ENCODE measurements around the gene LRRC4B.

LRRC4B gene

GRCh38 chr19:50488389-50489194 lies 79.6 kb downstream of the LRRC4B start:
- Histone ChIP-seq H3K4me3 (ENCODE audit: low read length) (no peak overlapping the region), H3K9ac (ENCODE audit: low read length) (no peak overlapping the region), H3K27me3 (ENCODE audit: control insufficient read depth, insufficient read depth, low read length) (peaks cover 12% of the 10 kb centered on the region), H3K4me1 (ENCODE audit: control insufficient read depth, insufficient read depth, low read length) (no peaks in the 10 kb centered on the region), H3K27ac (ENCODE audit: low read depth, low read length) (no peak overlapping the region), H3K36me3 (ENCODE audit: control insufficient read depth, insufficient read depth, low read length) (peaks cover 3% of the 10 kb centered on the region)

GRCh38 chr19:50486823-50487515 lies 81.3 kb downstream of the LRRC4B start:
- Histone ChIP-seq H3K9ac (ENCODE audit: low read length) (no peak overlapping the region), H3K27me3 (ENCODE audit: control insufficient read depth, insufficient read depth, low read length) (peaks cover 12% of the 10 kb centered on the region), H3K4me1 (ENCODE audit: control insufficient read depth, insufficient read depth, low read length) (no peaks in the 10 kb centered on the region), H3K27ac (ENCODE audit: low read depth, low read length) (no peak overlapping the region), H3K4me3 (ENCODE audit: low read length) (no peak overlapping the region), H3K36me3 (ENCODE audit: control insufficient read depth, insufficient read depth, low read length) (peaks cover 9% of the 10 kb centered on the region)

GRCh38 chr19:50485284-50485955 lies 82.8 kb downstream of the LRRC4B start:
- Histone ChIP-seq H3K9ac (ENCODE audit: low read length) (no peak overlapping the region), H3K4me1 (ENCODE audit: control insufficient read depth, insufficient read depth, low read length) (no peaks in the 10 kb centered on the region), H3K27ac (ENCODE audit: low read depth, low read length) (no peak overlapping the region), H3K27me3 (ENCODE audit: control insufficient read depth, insufficient read depth, low read length) (peaks cover 5% of the 10 kb centered on the region), H3K4me3 (ENCODE audit: low read length) (no peak overlapping the region), H3K36me3 (ENCODE audit: control insufficient read depth, insufficient read depth, low read length) (peaks cover 9% of the 10 kb centered on the region)

GRCh38 chr19:50482916-50483315 lies 85.3 kb downstream of the LRRC4B start:
- Histone ChIP-seq H3K9ac (ENCODE audit: low read length) (no peak overlapping the region), H3K36me3 (ENCODE audit: control insufficient read depth, insufficient read depth, low read length) (peaks cover 16% of the 10 kb centered on the region), H3K27ac (ENCODE audit: low read depth, low read length) (no peak overlapping the region), H3K4me3 (ENCODE audit: low read length) (no peak overlapping the region), H3K4me1 (ENCODE audit: control insufficient read depth, insufficient read depth, low read length) (no peaks in the 10 kb centered on the region), H3K27me3 (ENCODE audit: control insufficient read depth, insufficient read depth, low read length) (peaks cover 5% of the 10 kb centered on the region)

GRCh38 chr19:50482271-50482855 lies 85.9 kb downstream of the LRRC4B start:
- no peak overlapping the region for H3K9ac ChIP-seq (ENCODE audit: low read length)
- H3K36me3 ChIP-seq (ENCODE audit: control insufficient read depth, insufficient read depth, low read length): peaks cover 16% of the 10 kb centered on the region
- H3K4me3 ChIP-seq (ENCODE audit: low read length): no peak overlapping the region
- no peak overlapping the region for H3K27ac ChIP-seq (ENCODE audit: low read depth, low read length)
- H3K4me1 ChIP-seq (ENCODE audit: control insufficient read depth, insufficient read depth, low read length): peaks cover 2% of the 10 kb centered on the region
- peaks cover under 1% of the 10 kb centered on the region for H3K27me3 ChIP-seq (ENCODE audit: control insufficient read depth, insufficient read depth, low read length)

- no peak overlapping the region for H3K9ac ChIP-seq (ENCODE audit: low read length)
- H3K36me3 ChIP-seq (ENCODE audit: control insufficient read depth, insufficient read depth, low read length): peaks cover 16% of the 10 kb centered on the region
- no peak overlapping the region for H3K4me3 ChIP-seq (ENCODE audit: low read length)
- no peaks in the 10 kb centered on the region for H3K27me3 ChIP-seq (ENCODE audit: control insufficient read depth, insufficient read depth, low read length)
- no peak overlapping the region for H3K27ac ChIP-seq (ENCODE audit: low read depth, low read length)
- H3K4me1 ChIP-seq (ENCODE audit: control insufficient read depth, insufficient read depth, low read length): peaks cover 4% of the 10 kb centered on the region
Measured at GRCh38 chr19:50481351-50482149, 86.7 kb downstream of the LRRC4B start.

DNA sequence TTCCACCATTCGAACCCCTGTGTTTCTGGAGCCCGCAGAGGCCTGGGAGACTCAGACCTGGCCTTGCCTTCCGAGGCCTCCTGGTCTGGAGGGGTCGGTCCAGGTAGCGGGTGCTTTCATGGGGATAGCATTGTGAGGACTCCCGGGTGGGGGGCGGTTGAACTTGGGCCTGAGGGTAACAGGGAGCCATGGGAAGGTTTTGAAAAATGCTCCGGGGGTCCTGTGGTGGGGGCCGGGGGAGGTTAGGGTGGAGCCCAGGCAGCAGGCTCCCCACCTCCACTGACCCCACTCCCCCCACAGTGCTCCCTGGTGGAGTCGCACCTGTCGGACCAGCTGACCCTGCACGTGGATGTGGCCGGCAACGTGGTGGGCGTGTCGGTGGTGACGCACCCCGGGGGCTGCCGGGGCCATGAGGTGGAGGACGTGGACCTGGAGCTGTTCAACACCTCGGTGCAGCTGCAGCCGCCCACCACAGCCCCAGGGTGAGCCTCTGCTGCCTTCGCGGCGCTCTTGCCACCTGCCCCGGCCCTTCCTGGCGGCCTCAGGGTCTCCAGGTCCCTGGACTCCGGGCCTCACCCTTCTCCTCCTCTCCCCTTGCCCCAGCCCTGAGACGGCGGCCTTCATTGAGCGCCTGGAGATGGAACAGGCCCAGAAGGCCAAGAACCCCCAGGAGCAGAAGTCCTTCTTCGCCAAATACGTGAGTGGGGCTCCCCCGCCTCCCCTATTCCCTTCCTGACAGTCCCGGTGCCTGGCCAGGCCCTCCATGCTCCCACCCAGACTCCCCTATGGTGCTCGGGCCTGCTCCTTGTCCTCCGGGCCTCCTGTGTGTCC lies 87.7 kb downstream of the LRRC4B start:
- Histone ChIP-seq H3K4me3 (ENCODE audit: low read length) (no peak overlapping the region), H3K36me3 (ENCODE audit: control insufficient read depth, insufficient read depth, low read length) (peaks cover 16% of the 10 kb centered on the region), H3K4me1 (ENCODE audit: control insufficient read depth, insufficient read depth, low read length) (peaks cover 4% of the 10 kb centered on the region), H3K27ac (ENCODE audit: low read depth, low read length) (no peak overlapping the region), H3K9ac (ENCODE audit: low read length) (no peak overlapping the region), H3K27me3 (ENCODE audit: control insufficient read depth, insufficient read depth, low read length) (no peaks in the 10 kb centered on the region)

DNA sequence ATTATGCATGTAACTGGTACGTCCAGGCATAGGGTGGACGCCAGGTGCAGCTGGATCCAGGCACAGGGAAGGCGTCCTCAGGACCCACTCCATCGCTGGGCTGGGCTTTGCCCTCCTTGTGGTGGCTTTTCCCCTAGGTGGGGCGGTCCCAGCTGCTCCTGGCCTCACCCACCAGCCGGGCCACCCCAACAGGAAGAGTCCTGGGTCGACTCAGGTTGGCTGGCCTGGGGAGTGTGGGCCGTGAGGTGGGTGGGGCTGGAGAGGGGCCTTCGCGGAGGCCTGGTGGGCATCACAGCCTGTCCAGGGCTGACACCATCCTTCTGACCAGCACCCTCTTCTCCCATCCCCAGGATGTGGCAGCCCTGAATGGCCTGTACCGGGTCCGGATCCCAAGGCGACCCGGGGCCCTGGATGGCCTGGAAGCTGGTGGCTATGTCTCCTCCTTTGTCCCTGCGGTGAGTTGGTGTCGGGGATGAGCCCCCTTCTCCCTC lies 88.4 kb downstream of the LRRC4B start:
- no peak overlapping the region for H3K9ac ChIP-seq (ENCODE audit: low read length)
- H3K27ac ChIP-seq (ENCODE audit: low read depth, low read length): no peak overlapping the region
- peaks cover 13% of the 10 kb centered on the region for H3K36me3 ChIP-seq (ENCODE audit: control insufficient read depth, insufficient read depth, low read length)
- no peaks in the 10 kb centered on the region for H3K27me3 ChIP-seq (ENCODE audit: control insufficient read depth, insufficient read depth, low read length)
- no peak overlapping the region for H3K4me3 ChIP-seq (ENCODE audit: low read length)
- peaks cover 4% of the 10 kb centered on the region for H3K4me1 ChIP-seq (ENCODE audit: control insufficient read depth, insufficient read depth, low read length)

DNA sequence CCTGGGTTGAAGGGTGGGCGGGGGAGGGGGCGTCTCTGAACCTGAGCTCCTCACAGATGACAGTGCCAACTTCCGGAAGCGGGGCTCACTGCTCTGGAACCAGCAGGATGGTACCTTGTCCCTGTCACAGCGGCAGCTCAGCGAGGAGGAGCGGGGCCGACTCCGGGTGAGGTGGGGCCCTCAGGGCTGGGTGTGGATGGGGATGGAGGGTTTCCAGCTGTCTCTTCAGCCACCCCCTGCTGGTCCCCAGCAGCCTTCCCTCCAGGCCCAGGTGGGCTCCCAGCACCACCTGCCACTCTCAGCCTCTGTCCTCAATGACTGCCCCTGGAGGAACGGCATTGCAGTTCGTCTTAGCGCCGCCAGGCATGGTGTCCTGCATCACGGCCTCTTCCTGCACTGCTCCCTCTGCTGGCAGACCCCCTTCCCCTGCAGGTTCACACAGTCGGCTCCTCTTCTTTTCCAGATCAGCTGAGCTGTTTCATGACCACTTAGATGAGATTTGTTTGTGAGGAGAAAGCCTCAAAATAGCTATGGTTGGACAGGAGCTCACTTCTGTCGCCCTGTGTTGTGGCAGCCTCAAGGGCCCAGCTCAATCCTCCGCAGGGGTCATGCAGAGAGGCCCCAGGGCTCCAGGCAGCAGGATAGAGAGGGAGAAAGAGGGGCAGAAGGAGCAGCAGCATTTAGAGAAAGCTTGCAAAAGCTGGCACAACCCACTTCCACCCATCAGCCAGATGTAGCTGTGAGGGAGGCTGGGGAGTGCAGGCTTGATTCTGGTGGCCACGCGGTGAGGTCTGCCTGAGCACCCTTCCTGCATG lies 89.1 kb downstream of the LRRC4B start:
- H3K4me3 ChIP-seq (ENCODE audit: low read length): no peak overlapping the region
- no peaks in the 10 kb centered on the region for H3K27me3 ChIP-seq (ENCODE audit: control insufficient read depth, insufficient read depth, low read length)
- H3K36me3 ChIP-seq (ENCODE audit: control insufficient read depth, insufficient read depth, low read length): peaks cover 13% of the 10 kb centered on the region
- H3K4me1 ChIP-seq (ENCODE audit: control insufficient read depth, insufficient read depth, low read length): peaks cover 4% of the 10 kb centered on the region
- H3K9ac ChIP-seq (ENCODE audit: low read length): no peak overlapping the region
- H3K27ac ChIP-seq (ENCODE audit: low read depth, low read length): no peak overlapping the region

- Histone ChIP-seq H3K9ac (ENCODE audit: low read length) (no peak overlapping the region), H3K4me3 (ENCODE audit: low read length) (peak overlapping the region; percentile 74), H3K27ac (ENCODE audit: low read depth, low read length) (no peak overlapping the region), H3K36me3 (ENCODE audit: control insufficient read depth, insufficient read depth, low read length) (peaks cover 13% of the 10 kb centered on the region), H3K27me3 (ENCODE audit: control insufficient read depth, insufficient read depth, low read length) (no peaks in the 10 kb centered on the region), H3K4me1 (ENCODE audit: control insufficient read depth, insufficient read depth, low read length) (peaks cover 4% of the 10 kb centered on the region)
Measured at GRCh38 chr19:50477751-50478515, 90.3 kb downstream of the LRRC4B start.

Data from rectal smooth muscle tissue (tissue), 1 donor.